Measurements from ENCODE around the gene SSH2. TPM values are rescaled to one million over a fixed set of nuclear protein-coding genes. Genes with fewer than 3 reads are reported as not detected.
"Not testable (repeated sequence)": the region's sequence is repeated elsewhere in the genome, so short reads cannot be mapped to it uniquely, and the experiment has no call there.

The SSH2 gene
- total and polyA plus RNA-seq, 2 experiments from 2014 or later: 9.9 to 12.7 TPM

- Histone ChIP-seq H4K20me1 (ENCODE audit: insufficient read depth, poor library complexity, severe bottlenecking) (no peaks in the 10 kb centered on the region), H3K36me3 (replicated peaks; ENCODE audit: insufficient read depth, low read depth) (no peaks in the 10 kb centered on the region), H3K27ac (no peak overlapping the region), H3K4me3 (no peak overlapping the region), H3K4me2 (no peak overlapping the region), H3K9me3 (ENCODE audit: low read depth) (no peaks in the 10 kb centered on the region), H3K27me3 (no peaks in the 10 kb centered on the region), H3K9me2 (replicated peaks; ENCODE audit: insufficient read depth) (no peaks in the 10 kb centered on the region), H3K79me2 (peaks cover 21% of the 10 kb centered on the region), H3K4me1 (ENCODE audit: insufficient read depth) (no peaks in the 10 kb centered on the region), H2AFZ (no peak overlapping the region)
- TF ChIP-seq EZH2 (IDR thresholded peaks at IDR 0.05; ENCODE audit: borderline replicate concordance) (no peak), EZH2phosphoT487 (IDR thresholded peaks at IDR 0.05; ENCODE audit: low read depth, severe bottlenecking, unreplicated experiment) (no peak)
- TF ChIP-seq, protein P1, sequence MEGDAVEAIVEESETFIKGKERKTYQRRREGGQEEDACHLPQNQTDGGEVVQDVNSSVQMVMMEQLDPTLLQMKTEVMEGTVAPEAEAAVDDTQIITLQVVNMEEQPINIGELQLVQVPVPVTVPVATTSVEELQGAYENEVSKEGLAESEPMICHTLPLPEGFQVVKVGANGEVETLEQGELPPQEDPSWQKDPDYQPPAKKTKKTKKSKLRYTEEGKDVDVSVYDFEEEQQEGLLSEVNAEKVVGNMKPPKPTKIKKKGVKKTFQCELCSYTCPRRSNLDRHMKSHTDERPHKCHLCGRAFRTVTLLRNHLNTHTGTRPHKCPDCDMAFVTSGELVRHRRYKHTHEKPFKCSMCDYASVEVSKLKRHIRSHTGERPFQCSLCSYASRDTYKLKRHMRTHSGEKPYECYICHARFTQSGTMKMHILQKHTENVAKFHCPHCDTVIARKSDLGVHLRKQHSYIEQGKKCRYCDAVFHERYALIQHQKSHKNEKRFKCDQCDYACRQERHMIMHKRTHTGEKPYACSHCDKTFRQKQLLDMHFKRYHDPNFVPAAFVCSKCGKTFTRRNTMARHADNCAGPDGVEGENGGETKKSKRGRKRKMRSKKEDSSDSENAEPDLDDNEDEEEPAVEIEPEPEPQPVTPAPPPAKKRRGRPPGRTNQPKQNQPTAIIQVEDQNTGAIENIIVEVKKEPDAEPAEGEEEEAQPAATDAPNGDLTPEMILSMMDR (IDR thresholded peaks at IDR 0.05; ENCODE audit: poor library complexity): no peak
- DNase-seq (ENCODE audit: low spot score): no peak
- 71% methylated on average over 5 of the region's 5 CpGs for WGBS (ENCODE audit: low lambda C conversion rate, missing lambda C conversion rate)
These were observed 63.2 kb downstream of the SSH2 start for GRCh38 chr17:29866746-29867404.

DNA sequence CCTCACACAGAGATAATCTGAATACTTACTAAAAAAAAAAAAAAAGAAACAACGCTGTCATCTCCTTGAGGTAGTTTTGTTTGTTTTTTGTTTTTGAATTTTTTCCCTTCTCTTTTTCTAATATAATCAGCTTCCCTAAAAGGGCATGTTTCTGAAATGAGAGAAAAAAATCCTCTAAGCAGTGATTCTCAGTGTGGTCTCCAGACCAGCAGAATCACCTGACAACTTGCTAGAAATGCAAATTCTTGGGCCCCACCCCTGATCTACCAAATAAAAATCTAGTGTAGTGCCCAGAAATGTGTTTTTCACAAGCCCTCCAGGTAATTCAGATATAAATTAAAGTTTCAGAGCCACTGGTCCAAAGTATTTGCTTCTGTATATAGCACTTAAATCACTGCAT lies 65.4 kb downstream of the SSH2 start:
- H3K4me1 ChIP-seq (ENCODE audit: insufficient read depth): no peaks in the 10 kb centered on the region
- no peaks in the 10 kb centered on the region for H3K9me3 ChIP-seq (ENCODE audit: low read depth)
- peaks cover 18% of the 10 kb centered on the region for H3K79me2 ChIP-seq
- no peak for DNase-seq (ENCODE audit: low spot score)
- H2AFZ ChIP-seq: no peak overlapping the region
- H3K4me2 ChIP-seq: no peak overlapping the region
- H3K27ac ChIP-seq: no peak overlapping the region
- TF ChIP-seq, protein P1 (IDR thresholded peaks at IDR 0.05; ENCODE audit: poor library complexity): no peak
- TF ChIP-seq EZH2phosphoT487 (IDR thresholded peaks at IDR 0.05; ENCODE audit: low read depth, severe bottlenecking, unreplicated experiment): no peak
- no peak for TF ChIP-seq EZH2 (IDR thresholded peaks at IDR 0.05; ENCODE audit: borderline replicate concordance)
- H4K20me1 ChIP-seq (ENCODE audit: insufficient read depth, poor library complexity, severe bottlenecking): no peaks in the 10 kb centered on the region
- H3K36me3 ChIP-seq (replicated peaks; ENCODE audit: insufficient read depth, low read depth): no peaks in the 10 kb centered on the region
- 100% methylated on average over 1 of the region's 1 CpG for WGBS (ENCODE audit: low lambda C conversion rate, missing lambda C conversion rate)
- H3K9me2 ChIP-seq (replicated peaks; ENCODE audit: insufficient read depth): no peaks in the 10 kb centered on the region
- no peaks in the 10 kb centered on the region for H3K27me3 ChIP-seq
- no peak overlapping the region for H3K4me3 ChIP-seq

GRCh38 chr17:29864123-29864522 lies 65.9 kb downstream of the SSH2 start:
- WGBS (ENCODE audit: low lambda C conversion rate, missing lambda C conversion rate): 97% methylated on average over 4 of the region's 4 CpGs

DNA sequence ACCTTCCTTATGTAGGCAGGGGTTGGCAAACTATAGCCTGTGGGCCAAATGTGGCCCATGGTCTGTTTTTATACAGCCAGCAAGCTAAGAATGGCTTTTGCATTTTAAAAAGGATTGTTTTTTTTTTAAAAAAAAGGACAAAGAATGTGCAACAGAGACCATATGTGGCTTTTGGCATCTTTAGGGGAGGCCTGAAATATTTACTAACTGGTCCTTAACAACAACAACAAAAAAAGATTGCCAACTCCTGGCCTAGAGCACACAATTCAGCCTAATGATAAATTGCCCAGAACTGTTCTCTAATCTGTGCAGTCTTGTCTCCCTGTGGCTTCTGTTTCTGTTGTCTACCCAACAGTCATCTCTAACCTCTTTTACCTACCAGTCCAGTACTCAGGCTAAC lies 67.1 kb downstream of the SSH2 start:
- Histone ChIP-seq H3K4me1 (ENCODE audit: insufficient read depth) (no peaks in the 10 kb centered on the region), H3K9me3 (ENCODE audit: low read depth) (no peaks in the 10 kb centered on the region), H4K20me1 (ENCODE audit: insufficient read depth, poor library complexity, severe bottlenecking) (no peaks in the 10 kb centered on the region), H3K36me3 (replicated peaks; ENCODE audit: insufficient read depth, low read depth) (no peaks in the 10 kb centered on the region), H3K79me2 (peaks cover 16% of the 10 kb centered on the region), H3K4me2 (no peak overlapping the region), H2AFZ (no peak overlapping the region), H3K27me3 (no peaks in the 10 kb centered on the region), H3K27ac (no peak overlapping the region), H3K9me2 (replicated peaks; ENCODE audit: insufficient read depth) (no peaks in the 10 kb centered on the region), H3K4me3 (no peak overlapping the region)
- no peak for DNase-seq (ENCODE audit: low spot score)
- TF ChIP-seq, protein P1 (IDR thresholded peaks at IDR 0.05; ENCODE audit: poor library complexity): no peak
- TF ChIP-seq EZH2 (IDR thresholded peaks at IDR 0.05; ENCODE audit: borderline replicate concordance): no peak
- no peak for TF ChIP-seq EZH2phosphoT487 (IDR thresholded peaks at IDR 0.05; ENCODE audit: low read depth, severe bottlenecking, unreplicated experiment)

More at GRCh38 chr17:29864123-29864522, 65.9 kb downstream of the SSH2 start:
- H3K4me1 ChIP-seq (ENCODE audit: insufficient read depth); H2AFZ ChIP-seq; H3K4me2 ChIP-seq; H3K9me3 ChIP-seq (ENCODE audit: low read depth); H4K20me1 ChIP-seq (ENCODE audit: insufficient read depth, poor library complexity, severe bottlenecking); H3K27me3 ChIP-seq; DNase-seq (ENCODE audit: low spot score); H3K36me3 ChIP-seq (replicated peaks; ENCODE audit: insufficient read depth, low read depth); H3K27ac ChIP-seq; H3K9me2 ChIP-seq (replicated peaks; ENCODE audit: insufficient read depth); H3K4me3 ChIP-seq: not testable (repeated sequence)
- peaks cover 14% of the 10 kb centered on the region for H3K79me2 ChIP-seq
